GM12874 (cell line): Measurements from ENCODE around the gene CDH13.

Experiments
- CTCF ChIP-seq: IDR thresholded peaks from 2 replicates; pipeline ENCODE4 v1.5.1; 2011; ENCODE audit warnings: low read depth, mild to moderate bottlenecking, control low read depth, low read length, moderate library complexity; ENCODE audit not compliant: insufficient read depth

Gene CDH13

GRCh38 chr16:83023011-83023410 lies 396.2 kb downstream of the CDH13 start:
- TF ChIP-seq CTCF, result no peak

- TF ChIP-seq CTCF, result no peak
Observed at GRCh38 chr16:83023640-83024039, 396.9 kb downstream of the CDH13 start.

GRCh38 chr16:83027973-83028372 lies 401.2 kb downstream of the CDH13 start:
- TF ChIP-seq CTCF, result no peak

- no peak for TF ChIP-seq CTCF
Observed at GRCh38 chr16:83029467-83029866, 402.7 kb downstream of the CDH13 start.

- TF ChIP-seq CTCF, result no peak
Observed at GRCh38 chr16:83031524-83031923, 404.8 kb downstream of the CDH13 start.

- no peak for TF ChIP-seq CTCF
Observed at GRCh38 chr16:83037102-83037501, 410.3 kb downstream of the CDH13 start.

- TF ChIP-seq CTCF, result no peak
Observed at GRCh38 chr16:83037884-83038283, 411.1 kb downstream of the CDH13 start.

GRCh38 chr16:83040174-83040573 lies 413.4 kb downstream of the CDH13 start:
- no peak for TF ChIP-seq CTCF
